Mesenchymal stem cell (in vitro differentiated cells and primary cell): ENCODE results near the gene HOXC11. TPM values are rescaled to one million over a fixed set of nuclear protein-coding genes. Genes with fewer than 3 reads are reported as not detected.
A peak's percentile ranks its signal among the peaks of the same experiment; 100 is the strongest.

Source experiments
- DNase-seq: peaks from one replicate; pipeline ENCODE4 v3.0.0-alpha.2; 2013
- H2AFZ ChIP-seq: one replicate; pipeline ENCODE4 v1.6.1; 2013; ENCODE audit warnings: low read depth, mild to moderate bottlenecking, control low read depth, inconsistent platforms, low read length, moderate library complexity
- H2AK5ac ChIP-seq: 2 replicates; pipeline ENCODE4 v1.6.1; 2013; ENCODE audit warnings: low read length, moderate library complexity, mild to moderate bottlenecking, inconsistent platforms; ENCODE audit not compliant: severe bottlenecking
- H2BK120ac ChIP-seq: one replicate; pipeline ENCODE4 v1.6.1; 2013; ENCODE audit warnings: low read depth, mild to moderate bottlenecking, inconsistent platforms, low read length, moderate library complexity
- H2BK12ac ChIP-seq, 2 experiments: one replicate each; pipeline ENCODE4 v1.6.1; 2013; ENCODE audit warnings: inconsistent platforms in 2 of 2, low read length in 2 of 2, mild to moderate bottlenecking in 2 of 2, moderate library complexity in 2 of 2, control low read depth in 1 of 2
- H2BK15ac ChIP-seq: one replicate; pipeline ENCODE4 v1.6.1; 2013; ENCODE audit warnings: mild to moderate bottlenecking, low read depth, inconsistent platforms; ENCODE audit not compliant: poor library complexity, severe bottlenecking
- H2BK5ac ChIP-seq: 2 replicates; pipeline ENCODE4 v1.6.1; 2013; ENCODE audit warnings: low read depth, mild to moderate bottlenecking, low read length, control low read depth, inconsistent platforms; ENCODE audit not compliant: poor library complexity, severe bottlenecking
- H3K14ac ChIP-seq, 2 experiments: one replicate each; pipeline ENCODE4 v1.6.1; 2013; ENCODE audit warnings: inconsistent platforms in 2 of 2, low read length in 2 of 2, control low read depth in 1 of 2, mild to moderate bottlenecking in 1 of 2, moderate library complexity in 1 of 2
- H3K18ac ChIP-seq, 2 experiments: one replicate each; pipeline ENCODE4 v1.6.1; 2013; ENCODE audit warnings: inconsistent platforms in 2 of 2, low read length in 2 of 2, control low read depth in 1 of 2, low read depth in 1 of 2, mild to moderate bottlenecking in 1 of 2
- H3K23ac ChIP-seq, 2 experiments: one replicate each; pipeline ENCODE4 v1.6.1; 2013; ENCODE audit warnings: inconsistent platforms in 2 of 2, low read length in 2 of 2, mild to moderate bottlenecking in 2 of 2, moderate library complexity in 2 of 2, control low read depth in 1 of 2
- H3K27ac ChIP-seq: 2 replicates; pipeline ENCODE4 v1.5.1; 2013; ENCODE audit warnings: mild to moderate bottlenecking, moderate library complexity, low read length, control low read depth, inconsistent platforms; ENCODE audit not compliant: poor library complexity, severe bottlenecking
- H3K27me3 ChIP-seq, 2 experiments: 2 replicates each; pipeline versions ENCODE4 v1.6.1 to v1.7.0; 2013; ENCODE audit warnings: low read length in 2 of 2, mild to moderate bottlenecking in 2 of 2, moderate library complexity in 2 of 2, control low read depth in 1 of 2, inconsistent platforms in 1 of 2; ENCODE audit not compliant: control insufficient read depth in 1 of 2, insufficient read depth in 1 of 2
- H3K36me3 ChIP-seq, 2 experiments: 2 replicates each; pipeline versions ENCODE4 v1.6.1 to v1.7.0; 2013; ENCODE audit warnings: low read length in 2 of 2, control low read depth in 1 of 2, inconsistent platforms in 1 of 2, low read depth in 1 of 2, mild to moderate bottlenecking in 1 of 2; ENCODE audit not compliant: insufficient read depth in 2 of 2, control insufficient read depth in 1 of 2
- H3K4ac ChIP-seq, 2 experiments: one replicate each; pipeline ENCODE4 v1.6.1; 2013; ENCODE audit warnings: inconsistent platforms in 2 of 2, low read length in 2 of 2, mild to moderate bottlenecking in 2 of 2, moderate library complexity in 2 of 2, control low read depth in 1 of 2, low read depth in 1 of 2
- H3K4me1 ChIP-seq: 2 replicates; pipeline ENCODE4 v1.6.1; 2013; ENCODE audit warnings: low read depth, low read length, control low read depth; ENCODE audit not compliant: control insufficient read depth, insufficient read depth
- H3K4me2 ChIP-seq: 2 replicates; pipeline ENCODE4 v1.6.1; 2013; ENCODE audit warnings: low read length, mild to moderate bottlenecking, inconsistent platforms; ENCODE audit not compliant: poor library complexity, severe bottlenecking
- H3K4me3 ChIP-seq, 2 experiments: 2 replicates each; pipeline versions ENCODE4 v1.5.1 to v1.7.0; 2013; ENCODE audit warnings: low read length in 2 of 2, mild to moderate bottlenecking in 2 of 2, control low read depth in 1 of 2, low read depth in 1 of 2; ENCODE audit not compliant: insufficient read depth in 1 of 2
- H3K79me1 ChIP-seq: replicated peaks from 2 replicates; pipeline ENCODE4 v1.6.1; 2013; ENCODE audit warnings: mild to moderate bottlenecking, control low read depth, low read length, inconsistent platforms; ENCODE audit not compliant: poor library complexity, severe bottlenecking
- H3K9ac ChIP-seq: 2 replicates; pipeline ENCODE4 v1.7.0; 2013; ENCODE audit warnings: mild to moderate bottlenecking, low read length, moderate library complexity
- H3K9me3 ChIP-seq: 2 replicates; pipeline ENCODE4 v1.7.0; 2013; ENCODE audit warnings: mild to moderate bottlenecking, low read length; ENCODE audit not compliant: control insufficient read depth
- H4K8ac ChIP-seq: one replicate; pipeline ENCODE4 v1.6.1; 2013; ENCODE audit warnings: inconsistent platforms, mild to moderate bottlenecking, low read length, moderate library complexity
- H4K91ac ChIP-seq: one replicate; pipeline ENCODE4 v1.6.1; 2013; ENCODE audit warnings: mild to moderate bottlenecking, low read length, inconsistent platforms
- WGBS: methylation state at CpG from one replicate; pipeline ENCODE4 v1.1.7; 2013; ENCODE audit warnings: mixed read lengths; 5-methylcytosine and 5-hydroxymethylcytosine counted together
- polyA plus RNA-seq, 2 experiments: library from polyadenylated mRNA; stranded (reverse); fragments of 200-250 nt; gene quantifications; one replicate each; pipeline ENCODE4 v1.2.3, GENCODE V29; 2013

HOXC11 gene
- 1.1 TPM for polyA plus RNA-seq (2013, experiment 1 of 2)
- polyA plus RNA-seq (2013, experiment 2 of 2), result 0.97 TPM

DNA sequence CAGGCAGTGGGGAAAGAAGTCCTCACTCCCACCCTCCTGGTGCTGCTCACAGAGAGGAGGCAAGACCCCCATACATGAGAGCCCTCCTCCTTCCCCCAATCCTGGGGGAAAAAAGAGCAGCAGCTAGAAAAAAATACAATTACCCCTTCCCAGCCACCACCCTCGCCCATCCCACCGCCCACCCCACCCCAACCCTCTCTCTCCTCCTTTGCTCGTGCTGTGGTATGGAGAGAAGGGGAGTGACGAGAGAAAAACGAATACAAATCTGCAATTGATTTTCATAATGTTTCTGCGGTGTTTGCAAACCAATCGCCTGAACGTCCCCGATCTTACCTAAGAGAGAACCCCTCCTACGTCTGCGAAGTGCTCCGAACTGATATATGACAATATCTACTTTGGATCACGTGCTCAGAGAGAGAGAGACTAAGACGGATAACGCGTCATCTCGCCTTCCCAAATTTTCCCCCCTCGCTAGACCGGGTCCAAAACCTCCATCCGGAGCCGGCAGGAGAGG lies at the start of gene HOXC11:
HOXC11 (plus strand) TSS at position 405 of the 514 bp plus-strand sequence. CDS start 116 bp downstream, outside the sequence.
- 13% methylated on average over 16 of the region's 21 CpGs for WGBS
- H3K4me1 ChIP-seq, result peaks cover 21% of the 10 kb centered on the region

DNA sequence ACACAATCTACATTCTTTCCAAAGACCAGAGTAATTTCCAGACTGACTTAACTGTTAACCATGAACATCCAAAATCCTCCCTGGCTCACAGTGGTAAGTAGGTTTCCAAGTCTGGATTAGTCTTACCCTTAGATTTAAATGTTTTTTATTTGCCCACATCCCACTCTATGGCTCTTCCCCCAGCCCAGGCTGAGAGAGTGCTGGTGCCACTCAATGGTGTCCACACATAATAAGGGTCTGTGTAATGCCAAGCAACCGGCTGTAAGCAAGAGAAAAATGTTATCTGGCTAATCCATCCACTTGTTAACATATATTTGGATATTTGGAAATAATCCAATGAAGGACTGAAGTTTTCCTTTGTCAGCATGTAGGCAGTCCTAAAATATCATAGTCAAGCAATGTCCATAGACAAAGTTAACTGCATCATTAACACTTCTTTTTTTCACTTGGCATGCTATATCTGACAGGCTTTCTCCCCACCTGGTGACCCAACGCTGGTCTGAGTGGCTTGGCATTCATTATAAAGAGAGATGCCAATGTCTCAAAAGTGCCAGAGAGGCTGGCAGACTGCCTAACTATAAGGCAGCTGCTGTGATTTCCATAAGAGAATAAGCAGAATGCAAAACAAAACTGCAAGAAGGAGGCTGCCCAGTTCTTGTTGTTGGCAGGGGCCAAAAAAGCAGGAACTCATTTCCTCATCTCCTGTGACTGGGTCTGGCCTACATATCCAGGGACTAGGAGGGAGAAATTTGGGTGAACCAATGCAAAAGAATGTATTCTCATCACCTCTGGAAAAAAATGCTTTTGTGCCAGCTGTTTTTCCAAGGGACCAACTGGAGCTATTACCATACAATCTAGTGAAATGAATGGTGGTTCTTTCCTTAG lies 48.2 kb upstream of the HOXC11 start:
- Histone ChIP-seq H2BK15ac (no peak overlapping the region), H3K23ac (no peak overlapping the region), H3K18ac (no peak overlapping the region), H3K4ac (no peak overlapping the region), H2AFZ (no peak overlapping the region), H3K4me1 (no peaks in the 10 kb centered on the region), H4K8ac (no peak overlapping the region), H2BK120ac (no peak overlapping the region), H2BK5ac (no peak overlapping the region), H3K4me3 (no peak overlapping the region), H3K79me1 (no peaks in the 10 kb centered on the region), H4K91ac (no peak overlapping the region), H3K14ac (no peak overlapping the region), H3K4me2 (no peak overlapping the region), H3K27ac (no peak overlapping the region), H2AK5ac (no peak overlapping the region), H2BK12ac (no peak overlapping the region), H3K36me3 (no peaks in the 10 kb centered on the region), H3K27me3 (peaks cover 79 to 96% of the 10 kb centered on the region in 2 experiments), H3K9me3 (peaks cover 20% of the 10 kb centered on the region), H3K9ac (no peak overlapping the region)
- WGBS, result 58% methylated on average over 1 of the region's 2 CpGs
- no peak for DNase-seq

More for the DNA sequence above, at the start of gene HOXC11:
- peak within 1 kb of the TSS; percentile 49 for H2BK120ac ChIP-seq
- H3K4me2 ChIP-seq, result peak within 1 kb of the TSS; percentile 52
- H2BK12ac ChIP-seq, result no peak within 1 kb of the TSS
- H3K27me3 ChIP-seq, result peaks cover 80 to 94% of the 10 kb centered on the region in 2 experiments
- no peak within 1 kb of the TSS for H2AK5ac ChIP-seq
- no peak within 1 kb of the TSS for H2AFZ ChIP-seq
- no peaks in the 10 kb centered on the region for H3K36me3 ChIP-seq
- no peaks in the 10 kb centered on the region for H3K9me3 ChIP-seq
- H3K23ac ChIP-seq, result no peak within 1 kb of the TSS
- DNase-seq, result no peak
- no peak within 1 kb of the TSS for H3K14ac ChIP-seq
- no peak within 1 kb of the TSS for H3K27ac ChIP-seq
- no peak within 1 kb of the TSS for H4K8ac ChIP-seq
- peak within 1 kb of the TSS in 1 of 2 experiments; percentile 21 for H3K18ac ChIP-seq
- H4K91ac ChIP-seq, result no peak within 1 kb of the TSS
- H2BK5ac ChIP-seq, result no peak within 1 kb of the TSS
- H2BK15ac ChIP-seq, result peak within 1 kb of the TSS; percentile 69
- no peaks in the 10 kb centered on the region for H3K79me1 ChIP-seq
- peak within 1 kb of the TSS; percentile 32 to 83 for H3K4me3 ChIP-seq
- peak within 1 kb of the TSS; percentile 84 for H3K9ac ChIP-seq
- H3K4ac ChIP-seq, result no peak within 1 kb of the TSS

GRCh38 chr12:53927220-53928029 lies 45.5 kb upstream of the HOXC11 start:
- H3K18ac ChIP-seq, result no peak overlapping the region
- no peak overlapping the region for H3K14ac ChIP-seq
- H2BK15ac ChIP-seq, result no peak overlapping the region
- H3K9me3 ChIP-seq, result peaks cover 25% of the 10 kb centered on the region
- no peak overlapping the region for H3K4ac ChIP-seq
- no peak overlapping the region for H3K4me2 ChIP-seq
- no peak overlapping the region for H4K8ac ChIP-seq
- no peaks in the 10 kb centered on the region for H3K79me1 ChIP-seq
- peaks cover 3% of the 10 kb centered on the region for H3K4me1 ChIP-seq
- H3K23ac ChIP-seq, result no peak overlapping the region
- no peak overlapping the region for H4K91ac ChIP-seq
- no peak overlapping the region for H3K4me3 ChIP-seq
- H2AK5ac ChIP-seq, result no peak overlapping the region
- no peaks in the 10 kb centered on the region for H3K36me3 ChIP-seq
- no peak overlapping the region for H2BK5ac ChIP-seq
- H2BK12ac ChIP-seq, result no peak overlapping the region
- H3K27ac ChIP-seq, result no peak overlapping the region
- no peak for DNase-seq
- WGBS, result 3% methylated on average over 34 of the region's 45 CpGs
- H2BK120ac ChIP-seq, result no peak overlapping the region
- H3K27me3 ChIP-seq, result peaks cover 94 to 100% of the 10 kb centered on the region in 2 experiments
- no peak overlapping the region for H2AFZ ChIP-seq
- H3K9ac ChIP-seq, result no peak overlapping the region
